Measurements from ENCODE around the gene TSPAN4.

The TSPAN4 gene

GRCh38 chr11:852762-853161 is 10.1 kb downstream of the TSPAN4 start:
- no peak for DNase-seq (ENCODE audit: low read depth in 2 of 2)
- H3K4me3 ChIP-seq (replicated peaks in 1 of 2; ENCODE audit: low read depth in 2 of 2, low read length in 2 of 2), result no peak overlapping the region
- TF ChIP-seq CTCF (IDR thresholded peaks at IDR 0.05; ENCODE audit: low read depth, low read length), result no peak

- no peak for DNase-seq (ENCODE audit: low read depth in 2 of 2)
- no peak overlapping the region for H3K4me3 ChIP-seq (replicated peaks in 1 of 2; ENCODE audit: low read depth in 2 of 2, low read length in 2 of 2)
- TF ChIP-seq CTCF (IDR thresholded peaks at IDR 0.05; ENCODE audit: low read depth, low read length), result no peak
Measured at GRCh38 chr11:853682-854448, 11.2 kb downstream of the TSPAN4 start.

GRCh38 chr11:854601-855329 is 12.1 kb downstream of the TSPAN4 start:
- no peak overlapping the region for H3K4me3 ChIP-seq (replicated peaks in 1 of 2; ENCODE audit: low read depth in 2 of 2, low read length in 2 of 2)
- no peak for DNase-seq (ENCODE audit: low read depth in 2 of 2)
- no peak for TF ChIP-seq CTCF (IDR thresholded peaks at IDR 0.05; ENCODE audit: low read depth, low read length)

- TF ChIP-seq CTCF (IDR thresholded peaks at IDR 0.05; ENCODE audit: low read depth, low read length), result no peak
- H3K4me3 ChIP-seq (replicated peaks in 1 of 2; ENCODE audit: low read depth in 2 of 2, low read length in 2 of 2), result no peak overlapping the region
Measured at GRCh38 chr11:855330-855674, 12.7 kb downstream of the TSPAN4 start.

GRCh38 chr11:855796-856195 is 13.1 kb downstream of the TSPAN4 start:
- no peak overlapping the region for H3K4me3 ChIP-seq (replicated peaks in 1 of 2; ENCODE audit: low read depth in 2 of 2, low read length in 2 of 2)
- no peak for TF ChIP-seq CTCF (IDR thresholded peaks at IDR 0.05; ENCODE audit: low read depth, low read length)
- DNase-seq (ENCODE audit: low read depth in 2 of 2), result no peak

More at GRCh38 chr11:855330-855674, 12.7 kb downstream of the TSPAN4 start:
- DNase-seq (ENCODE audit: low read depth in 2 of 2), result no peak

- TF ChIP-seq CTCF (IDR thresholded peaks at IDR 0.05; ENCODE audit: low read depth, low read length), result no peak
- no peak for DNase-seq (ENCODE audit: low read depth in 2 of 2)
- H3K4me3 ChIP-seq (replicated peaks in 1 of 2; ENCODE audit: low read depth in 2 of 2, low read length in 2 of 2), result no peak overlapping the region
Measured at GRCh38 chr11:856397-856796, 13.7 kb downstream of the TSPAN4 start.
